NCI-H2107 treated with DMSO at 0.1 percent for 48 hours (cell line): ENCODE data around the gene EXTL1.
"Not testable (repeated sequence)": the region's sequence is repeated elsewhere in the genome, so short reads cannot be mapped to it uniquely, and the experiment has no call there.

ENCODE experiments used
- DNase-seq: peaks from one replicate; lab custom pipeline; 2025; ENCODE audit not compliant: unreplicated experiment; lab: John Stamatoyannopoulos, UW

EXTL1 gene, protein sequence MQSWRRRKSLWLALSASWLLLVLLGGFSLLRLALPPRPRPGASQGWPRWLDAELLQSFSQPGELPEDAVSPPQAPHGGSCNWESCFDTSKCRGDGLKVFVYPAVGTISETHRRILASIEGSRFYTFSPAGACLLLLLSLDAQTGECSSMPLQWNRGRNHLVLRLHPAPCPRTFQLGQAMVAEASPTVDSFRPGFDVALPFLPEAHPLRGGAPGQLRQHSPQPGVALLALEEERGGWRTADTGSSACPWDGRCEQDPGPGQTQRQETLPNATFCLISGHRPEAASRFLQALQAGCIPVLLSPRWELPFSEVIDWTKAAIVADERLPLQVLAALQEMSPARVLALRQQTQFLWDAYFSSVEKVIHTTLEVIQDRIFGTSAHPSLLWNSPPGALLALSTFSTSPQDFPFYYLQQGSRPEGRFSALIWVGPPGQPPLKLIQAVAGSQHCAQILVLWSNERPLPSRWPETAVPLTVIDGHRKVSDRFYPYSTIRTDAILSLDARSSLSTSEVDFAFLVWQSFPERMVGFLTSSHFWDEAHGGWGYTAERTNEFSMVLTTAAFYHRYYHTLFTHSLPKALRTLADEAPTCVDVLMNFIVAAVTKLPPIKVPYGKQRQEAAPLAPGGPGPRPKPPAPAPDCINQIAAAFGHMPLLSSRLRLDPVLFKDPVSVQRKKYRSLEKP

GRCh38 chr1:26021647-26022403, at the start of gene EXTL1:
EXTL1 (plus strand) TSS chr1:26021775; CDS start chr1:26022647, 872 bp downstream.
- DNase-seq = no peak

DNA sequence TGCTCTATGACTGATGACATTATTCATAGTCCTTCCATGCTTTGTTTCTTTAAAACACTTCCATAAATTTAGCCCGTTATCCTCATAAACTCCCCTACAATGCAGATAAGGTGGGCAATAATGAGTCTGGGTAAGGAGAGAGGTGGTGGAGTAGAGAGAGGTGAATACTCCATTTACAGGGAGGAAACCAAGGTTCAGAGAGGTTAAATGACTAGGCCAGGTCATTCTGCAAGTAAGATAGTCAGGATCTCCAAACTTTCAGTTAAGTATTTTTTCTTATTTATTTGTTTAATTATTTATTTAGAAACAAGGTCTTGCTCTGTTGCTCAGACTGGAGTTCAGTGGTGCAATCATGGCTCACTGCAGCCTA, 49.8 kb upstream of the EXTL1 start:
- DNase-seq = no peak

DNA sequence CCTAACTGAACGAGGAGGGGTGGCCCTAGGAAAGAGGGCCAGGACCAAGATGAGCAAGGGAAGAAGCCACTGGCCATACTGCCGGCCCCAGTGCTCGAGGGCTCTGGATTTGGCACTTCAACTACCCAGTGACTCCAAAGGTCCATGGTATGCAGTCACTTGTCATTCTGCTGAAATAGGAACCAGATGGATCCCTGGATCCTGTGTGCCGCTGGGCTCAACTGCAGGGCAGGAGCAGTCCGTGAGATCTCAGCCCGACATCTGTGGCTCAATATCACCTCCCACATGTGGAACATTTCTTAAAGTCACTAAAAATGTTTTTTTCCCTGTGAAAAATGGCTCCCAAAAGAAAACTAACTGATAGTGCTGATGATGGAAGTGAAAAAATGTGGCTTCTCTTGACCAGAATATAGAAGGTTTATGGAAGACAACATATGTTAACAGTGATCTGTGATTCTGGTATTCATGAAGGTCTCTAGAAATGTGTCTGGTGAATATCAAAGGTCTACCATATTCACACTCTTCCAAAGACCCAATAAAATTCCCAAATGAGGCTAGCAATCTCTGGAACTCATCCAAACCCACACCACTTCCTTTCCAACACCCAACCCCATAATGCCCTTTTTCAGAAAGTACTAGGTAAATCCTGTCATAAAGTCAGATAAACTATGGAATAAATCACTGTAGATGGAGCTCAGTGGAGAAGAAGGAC, 47.8 kb upstream of the EXTL1 start:
- no peak for DNase-seq

GRCh38 chr1:25977801-25978200, 43.8 kb upstream of the EXTL1 start:
- DNase-seq = no peak

- no peak for DNase-seq
These were observed 43.2 kb upstream of the EXTL1 start for GRCh38 chr1:25978403-25978802.

DNA sequence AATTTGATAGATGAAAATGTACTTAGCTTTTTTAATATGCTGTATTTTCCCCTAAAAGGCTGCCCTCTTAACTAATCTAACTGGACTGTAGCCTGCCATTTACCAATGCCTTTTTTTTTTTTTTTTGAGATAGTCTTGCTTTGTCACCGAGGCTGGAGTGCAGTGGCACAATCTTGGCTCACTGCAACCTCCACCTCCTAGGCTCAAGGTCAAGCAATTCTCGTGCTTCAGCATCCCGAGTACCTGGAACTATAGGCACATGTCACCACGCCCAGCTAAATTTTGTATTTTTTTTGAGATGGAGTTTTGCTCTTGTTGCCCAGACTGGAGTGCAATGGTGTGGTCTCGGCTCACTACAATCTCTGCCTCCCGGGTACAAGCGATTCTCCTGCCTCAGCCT, 42.4 kb upstream of the EXTL1 start:
- no peak for DNase-seq

GRCh38 chr1:25985171-25985570, 36.4 kb upstream of the EXTL1 start:
- no peak for DNase-seq

- DNase-seq = no peak
These were observed 35.9 kb upstream of the EXTL1 start for GRCh38 chr1:25985670-25986069.

- not testable (repeated sequence) for DNase-seq
These were observed 34.8 kb upstream of the EXTL1 start for GRCh38 chr1:25986773-25987172.

GRCh38 chr1:25987951-25988350, 33.6 kb upstream of the EXTL1 start:
- DNase-seq = no peak

DNA sequence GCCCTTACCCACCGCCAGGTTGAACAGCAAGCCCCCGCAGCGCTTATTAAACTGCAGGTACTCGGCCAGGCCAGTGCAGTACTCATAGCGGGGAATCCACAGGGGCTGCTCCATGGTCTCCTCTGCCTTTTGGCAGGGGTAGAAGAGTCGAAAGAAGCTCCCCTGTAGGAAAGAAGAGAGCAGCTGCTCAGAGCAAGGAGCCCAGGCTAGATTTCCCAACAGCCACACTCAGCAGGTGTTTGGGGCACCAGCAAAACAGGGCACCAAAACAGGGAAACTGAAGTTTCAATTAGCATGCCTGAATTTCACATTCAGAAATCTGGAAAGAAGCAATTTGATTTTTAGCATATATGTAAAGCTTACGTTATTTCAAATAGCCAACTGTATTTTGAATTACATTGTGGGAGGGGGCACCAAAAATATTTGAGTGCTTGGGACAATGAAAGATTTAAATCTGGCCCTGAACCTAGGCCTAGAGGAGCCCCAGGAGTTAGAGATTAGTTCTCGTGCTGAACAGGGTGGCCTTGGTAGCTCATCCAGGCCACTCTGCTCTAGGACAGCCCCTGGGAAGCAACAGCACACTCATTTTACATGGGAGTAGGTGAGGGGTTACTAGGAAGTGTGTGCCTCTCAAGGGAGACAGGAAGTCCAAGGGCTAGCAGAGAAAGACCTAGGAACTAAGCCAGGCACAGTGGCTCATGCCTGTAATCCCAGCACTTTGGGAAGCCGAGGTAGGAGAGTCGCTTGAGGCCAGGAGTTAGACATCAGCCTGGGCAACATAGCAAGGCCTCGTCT, 31.9 kb upstream of the EXTL1 start:
- DNase-seq = no peak

DNA sequence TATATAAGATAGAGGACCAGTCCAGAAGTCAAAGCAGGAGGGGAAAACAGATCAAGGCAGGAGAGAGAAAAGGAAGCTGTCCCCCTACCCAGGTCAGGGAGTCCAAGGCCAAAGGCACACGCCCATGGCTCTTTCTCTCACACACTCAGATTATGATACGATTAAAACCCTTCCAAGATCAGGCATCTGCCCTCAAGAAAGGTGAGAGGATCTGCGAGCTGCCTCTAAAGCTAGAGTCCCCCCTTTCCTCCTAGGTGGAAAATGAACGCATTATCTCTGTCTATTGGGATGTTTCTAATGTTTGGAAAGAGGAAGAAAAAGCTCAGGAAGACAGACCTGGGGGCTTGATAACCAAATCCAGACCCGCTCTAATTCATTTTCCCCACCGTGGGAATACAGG, 31.3 kb upstream of the EXTL1 start:
- no peak for DNase-seq

DNA sequence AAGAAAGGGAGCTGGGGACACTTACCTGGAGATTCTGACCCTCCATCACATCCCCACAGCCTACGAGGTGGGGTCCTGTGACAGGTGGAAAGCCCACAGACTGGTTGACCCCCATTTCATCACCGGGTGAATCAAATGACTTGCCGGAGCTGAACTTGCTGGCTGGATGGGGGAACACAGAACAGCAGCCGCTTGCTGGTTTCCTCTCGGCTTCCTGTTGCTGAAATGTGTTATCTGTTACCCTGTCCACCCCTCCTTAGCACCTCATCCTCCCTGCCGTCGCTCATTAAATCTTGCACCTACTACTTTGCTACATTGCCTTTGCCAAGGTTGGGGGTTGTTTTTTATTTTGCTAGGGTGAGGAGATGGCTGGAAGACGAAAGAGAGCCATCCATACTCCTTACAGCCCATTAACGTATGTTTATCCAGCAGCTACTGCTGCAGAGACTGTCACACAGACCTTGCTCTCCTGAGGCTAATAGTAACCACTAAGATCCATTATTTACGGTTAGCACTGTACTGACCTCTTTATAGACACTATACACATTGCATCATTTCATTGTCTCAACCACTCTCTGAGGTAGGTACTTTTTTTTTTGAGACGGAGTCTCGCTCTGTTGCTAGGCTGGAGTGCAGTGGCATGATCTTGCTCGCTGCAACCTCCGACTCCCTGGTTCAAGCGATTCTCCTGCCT, 30.7 kb upstream of the EXTL1 start:
- DNase-seq = no peak

GRCh38 chr1:25991937-25992688, 29.5 kb upstream of the EXTL1 start:
- DNase-seq = no peak

- no peak for DNase-seq
These were observed 28.8 kb upstream of the EXTL1 start for GRCh38 chr1:25992689-25993171.

GRCh38 chr1:25993197-25993951, 28.2 kb upstream of the EXTL1 start:
- DNase-seq = no peak

- DNase-seq = no peak
These were observed 27.0 kb upstream of the EXTL1 start for GRCh38 chr1:25994402-25995150.
